H1 (cell line): Measurements from ENCODE around the gene IL1RAP.

Experiments used
- EZH2 ChIP-seq: fragments of 200-600 bp; sonication (generic); IDR thresholded peaks from 2 replicates; pipeline ENCODE4 v1.7.1; 2012; ENCODE audit warnings: low read depth, mild to moderate bottlenecking, moderate library complexity, low read length, inconsistent platforms; ENCODE audit not compliant: severe bottlenecking
- KDM5A ChIP-seq: fragments of 200-600 bp; IDR thresholded peaks from 2 replicates; pipeline ENCODE4 v1.7.1; 2012; ENCODE audit warnings: mild to moderate bottlenecking, low read length, inconsistent platforms, mixed read lengths
- POLR2AphosphoS5 ChIP-seq: IDR thresholded peaks from 2 replicates; pipeline ENCODE4 v1.6.1; 2011; ENCODE audit warnings: low read depth, low read length
- TF ChIP-seq, protein P1 (sequence below), 3 experiments: IDR thresholded peaks; 1 replicate in 2 of 3; 2 replicates in 1 of 3; pipeline versions ENCODE4 v1.5.1 to v1.6.1; 2011; ENCODE audit warnings: low read length in 3 of 3, mild to moderate bottlenecking in 3 of 3, inconsistent platforms in 2 of 3, low read depth in 1 of 3, moderate library complexity in 1 of 3; ENCODE audit not compliant: insufficient read depth in 1 of 3; ENCODE audit errors: control extremely low read depth in 1 of 3

GRCh38 chr3:190666821-190667220, 152.9 kb downstream of the IL1RAP start:
- TF ChIP-seq EZH2 (no peak), KDM5A (no peak), POLR2AphosphoS5 (no peak)
- TF ChIP-seq, protein P1, sequence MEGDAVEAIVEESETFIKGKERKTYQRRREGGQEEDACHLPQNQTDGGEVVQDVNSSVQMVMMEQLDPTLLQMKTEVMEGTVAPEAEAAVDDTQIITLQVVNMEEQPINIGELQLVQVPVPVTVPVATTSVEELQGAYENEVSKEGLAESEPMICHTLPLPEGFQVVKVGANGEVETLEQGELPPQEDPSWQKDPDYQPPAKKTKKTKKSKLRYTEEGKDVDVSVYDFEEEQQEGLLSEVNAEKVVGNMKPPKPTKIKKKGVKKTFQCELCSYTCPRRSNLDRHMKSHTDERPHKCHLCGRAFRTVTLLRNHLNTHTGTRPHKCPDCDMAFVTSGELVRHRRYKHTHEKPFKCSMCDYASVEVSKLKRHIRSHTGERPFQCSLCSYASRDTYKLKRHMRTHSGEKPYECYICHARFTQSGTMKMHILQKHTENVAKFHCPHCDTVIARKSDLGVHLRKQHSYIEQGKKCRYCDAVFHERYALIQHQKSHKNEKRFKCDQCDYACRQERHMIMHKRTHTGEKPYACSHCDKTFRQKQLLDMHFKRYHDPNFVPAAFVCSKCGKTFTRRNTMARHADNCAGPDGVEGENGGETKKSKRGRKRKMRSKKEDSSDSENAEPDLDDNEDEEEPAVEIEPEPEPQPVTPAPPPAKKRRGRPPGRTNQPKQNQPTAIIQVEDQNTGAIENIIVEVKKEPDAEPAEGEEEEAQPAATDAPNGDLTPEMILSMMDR (IDR thresholded peaks at IDR 0.05; ENCODE audit: control extremely low read depth in 1 of 3, insufficient read depth in 1 of 3, low read depth in 1 of 3, low read length in 3 of 3) = no peak
